ENCODE measurements around the gene PIK3AP1.
"Not testable (repeated sequence)": the region's sequence is repeated elsewhere in the genome, so short reads cannot be mapped to it uniquely, and the experiment has no call there.

PIK3AP1 gene

DNA sequence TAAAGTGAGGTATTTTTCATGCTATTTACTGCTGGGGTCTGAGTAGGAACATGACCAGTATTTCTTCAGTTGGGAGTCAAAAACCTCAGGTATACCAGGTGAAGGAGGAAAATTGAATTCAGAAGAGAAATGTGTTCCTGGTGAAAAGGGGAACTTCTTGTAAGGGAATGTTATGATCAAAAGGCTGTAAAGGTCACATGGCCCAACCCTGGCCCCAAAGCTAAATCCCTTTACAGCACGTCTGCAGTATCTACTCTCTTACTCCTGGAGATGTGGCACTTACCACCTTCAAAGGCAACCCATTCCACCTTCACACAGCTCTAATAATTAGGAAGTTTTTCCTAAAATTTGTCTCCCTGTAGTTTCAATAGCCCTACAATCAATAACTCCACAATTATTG, 15.2 kb downstream of the PIK3AP1 start:
- no peaks in the 10 kb centered on the region for H3K27me3 ChIP-seq (ENCODE audit: insufficient read depth, low read length)
- H3K4me3 ChIP-seq (ENCODE audit: low read length): no peak overlapping the region
- H3K36me3 ChIP-seq (ENCODE audit: insufficient read depth, low read depth, low read length): no peaks in the 10 kb centered on the region
- no peaks in the 10 kb centered on the region for H3K9me3 ChIP-seq (ENCODE audit: insufficient read depth, low read depth, low read length)
- no peak overlapping the region for H3K27ac ChIP-seq (ENCODE audit: low read length)
- H3K4me1 ChIP-seq (ENCODE audit: insufficient read depth, low read length): no peaks in the 10 kb centered on the region
- no peak overlapping the region for H3K9ac ChIP-seq (ENCODE audit: low read depth, low read length)

DNA sequence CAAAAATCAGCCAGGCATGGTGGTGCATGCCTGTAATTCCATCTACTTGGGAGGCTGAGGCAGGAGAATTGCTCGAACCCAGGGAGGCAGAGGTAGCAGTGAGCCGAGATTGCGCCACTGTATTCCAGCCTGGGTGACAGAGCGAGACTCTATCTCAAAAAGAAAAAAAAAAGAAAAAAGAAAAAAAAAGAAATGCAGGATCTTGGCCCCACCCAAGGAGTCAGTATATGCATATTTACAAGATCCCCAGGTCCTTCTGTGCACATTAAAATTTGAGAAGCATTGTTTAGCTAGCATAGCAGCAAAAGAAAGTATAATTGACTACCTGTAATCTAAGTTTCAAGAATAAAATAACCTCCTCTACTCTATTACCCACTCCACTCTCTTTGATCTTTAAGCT, 15.8 kb downstream of the PIK3AP1 start:
- no peaks in the 10 kb centered on the region for H3K4me1 ChIP-seq (ENCODE audit: insufficient read depth, low read length)
- no peak overlapping the region for H3K9ac ChIP-seq (ENCODE audit: low read depth, low read length)
- H3K9me3 ChIP-seq (ENCODE audit: insufficient read depth, low read depth, low read length): no peaks in the 10 kb centered on the region
- no peak overlapping the region for H3K27ac ChIP-seq (ENCODE audit: low read length)
- no peaks in the 10 kb centered on the region for H3K36me3 ChIP-seq (ENCODE audit: insufficient read depth, low read depth, low read length)
- no peaks in the 10 kb centered on the region for H3K27me3 ChIP-seq (ENCODE audit: insufficient read depth, low read length)
- no peak overlapping the region for H3K4me3 ChIP-seq (ENCODE audit: low read length)

DNA sequence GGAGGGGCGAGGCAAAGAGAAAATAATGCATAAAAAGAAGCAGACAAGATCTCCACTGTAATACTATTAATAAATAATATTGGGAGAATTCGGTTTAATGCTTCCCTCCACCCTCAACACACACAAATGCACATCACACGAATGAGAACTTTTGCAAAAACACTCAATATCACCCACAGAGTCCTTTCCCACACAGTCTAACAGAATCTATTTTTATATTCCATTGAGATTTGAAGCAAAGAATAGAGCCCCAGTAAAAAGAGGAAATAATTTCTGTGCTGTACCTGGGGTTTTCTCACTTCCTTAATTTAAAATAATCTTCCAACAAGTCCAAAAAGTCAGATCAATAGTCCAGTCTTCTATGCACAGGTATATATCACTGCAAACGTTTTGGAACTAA, 17.0 kb downstream of the PIK3AP1 start:
- Histone ChIP-seq H3K4me3 (ENCODE audit: low read length) (no peak overlapping the region), H3K9me3 (ENCODE audit: insufficient read depth, low read depth, low read length) (no peaks in the 10 kb centered on the region)

DNA sequence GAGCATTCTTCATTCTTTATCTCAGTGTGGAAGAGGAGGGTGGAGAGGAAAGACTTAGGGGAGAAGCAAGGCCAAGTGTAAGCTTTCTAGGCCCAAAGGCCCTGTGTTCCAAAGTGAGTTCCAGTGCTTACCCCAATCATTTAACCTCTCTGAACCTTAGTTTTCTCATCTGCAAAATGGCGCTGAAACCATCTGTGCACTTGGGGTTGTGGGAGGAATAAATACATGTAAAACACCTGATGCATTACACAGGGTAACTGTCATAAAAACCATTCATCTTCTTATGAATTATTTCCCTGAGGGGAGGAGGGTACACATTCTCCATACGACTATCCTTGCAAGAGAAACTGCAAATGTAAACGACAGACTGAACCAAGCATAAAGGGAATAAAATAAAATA, 19.0 kb downstream of the PIK3AP1 start:
- Histone ChIP-seq H3K36me3 (ENCODE audit: insufficient read depth, low read depth, low read length) (no peaks in the 10 kb centered on the region), H3K27ac (ENCODE audit: low read length) (no peak overlapping the region), H3K4me1 (ENCODE audit: insufficient read depth, low read length) (no peaks in the 10 kb centered on the region), H3K9ac (ENCODE audit: low read depth, low read length) (no peak overlapping the region), H3K27me3 (ENCODE audit: insufficient read depth, low read length) (no peaks in the 10 kb centered on the region), H3K4me3 (ENCODE audit: low read length) (no peak overlapping the region), H3K9me3 (ENCODE audit: insufficient read depth, low read depth, low read length) (no peaks in the 10 kb centered on the region)

More for the DNA sequence above, 17.0 kb downstream of the PIK3AP1 start:
- no peak overlapping the region for H3K27ac ChIP-seq (ENCODE audit: low read length)
- no peaks in the 10 kb centered on the region for H3K36me3 ChIP-seq (ENCODE audit: insufficient read depth, low read depth, low read length)
- H3K4me1 ChIP-seq (ENCODE audit: insufficient read depth, low read length): no peaks in the 10 kb centered on the region
- no peak overlapping the region for H3K9ac ChIP-seq (ENCODE audit: low read depth, low read length)
- H3K27me3 ChIP-seq (ENCODE audit: insufficient read depth, low read length): no peaks in the 10 kb centered on the region

DNA sequence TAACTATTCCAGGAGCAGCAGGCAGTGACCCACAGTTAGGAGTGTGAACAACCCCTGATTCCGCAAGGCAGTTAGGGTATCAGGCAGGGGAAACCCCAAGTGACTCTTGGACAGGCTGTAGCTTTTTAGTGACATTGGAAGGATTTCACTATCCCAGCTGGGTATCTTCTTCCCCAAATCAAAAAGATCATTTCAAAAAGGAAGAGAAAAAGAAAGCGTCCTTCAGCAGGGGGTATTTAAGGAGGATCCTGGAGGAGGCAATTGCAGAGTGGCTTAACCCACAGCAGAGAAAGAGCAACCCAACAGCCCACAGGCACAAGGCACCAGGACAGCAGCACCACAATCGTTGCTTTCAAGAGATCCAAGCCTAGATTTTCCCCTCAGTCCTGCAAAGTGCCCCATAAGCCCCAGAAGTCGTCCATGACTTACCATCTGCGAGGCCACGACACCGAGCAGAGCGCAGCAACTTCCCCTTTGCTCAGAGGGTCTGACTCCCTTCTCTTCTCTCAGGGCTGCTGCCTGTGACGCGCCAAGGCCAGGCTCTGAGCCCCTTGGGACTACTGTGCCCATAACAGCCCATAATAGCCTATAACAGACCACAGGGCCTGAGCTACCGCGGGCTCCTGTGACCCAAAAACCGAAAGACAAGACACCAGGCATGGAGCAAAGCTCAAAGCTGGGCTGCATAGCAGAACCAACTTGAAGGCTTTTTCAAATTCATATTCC, 19.8 kb downstream of the PIK3AP1 start:
- no peak overlapping the region for H3K4me3 ChIP-seq (ENCODE audit: low read length)
- no peaks in the 10 kb centered on the region for H3K27me3 ChIP-seq (ENCODE audit: insufficient read depth, low read length)
- no peaks in the 10 kb centered on the region for H3K9me3 ChIP-seq (ENCODE audit: insufficient read depth, low read depth, low read length)
- H3K4me1 ChIP-seq (ENCODE audit: insufficient read depth, low read length): no peaks in the 10 kb centered on the region
- no peak overlapping the region for H3K27ac ChIP-seq (ENCODE audit: low read length)
- no peak overlapping the region for H3K9ac ChIP-seq (ENCODE audit: low read depth, low read length)
- no peaks in the 10 kb centered on the region for H3K36me3 ChIP-seq (ENCODE audit: insufficient read depth, low read depth, low read length)

DNA sequence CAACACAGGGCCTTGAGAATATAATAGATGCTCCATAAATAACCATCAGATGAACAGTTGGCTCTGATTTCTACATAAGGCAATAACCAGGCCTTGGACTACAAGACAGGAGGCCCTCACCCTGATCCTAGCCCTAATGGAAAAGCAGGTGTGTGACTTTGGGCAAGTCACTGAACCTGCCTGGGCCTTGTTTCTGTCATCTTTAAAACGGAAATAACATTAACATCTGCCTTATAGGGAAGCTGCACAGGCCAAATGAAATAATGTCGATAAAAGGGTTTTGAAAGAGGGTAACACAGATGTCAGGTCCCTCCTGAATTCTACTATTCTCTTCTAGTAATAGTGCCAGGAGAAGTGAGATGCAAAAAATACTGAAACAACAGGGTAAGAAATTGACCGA, 20.7 kb downstream of the PIK3AP1 start:
- H3K27ac ChIP-seq (ENCODE audit: low read length): no peak overlapping the region
- no peak overlapping the region for H3K9ac ChIP-seq (ENCODE audit: low read depth, low read length)
- H3K4me3 ChIP-seq (ENCODE audit: low read length): no peak overlapping the region

DNA sequence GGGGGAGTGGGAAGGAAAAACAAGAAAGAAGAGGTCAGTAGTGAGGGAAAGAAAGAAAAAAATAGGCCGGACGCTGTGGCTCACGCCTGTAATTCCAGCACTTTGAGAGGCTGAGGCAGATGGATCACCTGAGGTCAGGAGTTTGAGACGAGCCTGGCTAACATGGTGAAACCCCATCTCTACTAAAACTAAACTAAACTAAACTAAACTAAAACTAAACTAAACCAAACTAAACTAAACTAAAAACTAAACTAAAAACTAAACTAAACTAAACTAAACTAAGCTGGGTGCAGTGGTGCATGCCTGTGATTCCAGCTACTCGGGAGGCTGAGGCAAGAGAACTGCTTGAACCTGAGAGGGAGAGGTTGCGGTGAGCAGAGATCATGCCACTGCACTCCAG, 22.0 kb downstream of the PIK3AP1 start:
- not testable (repeated sequence) for H3K9ac ChIP-seq (ENCODE audit: low read depth, low read length); H3K27me3 ChIP-seq (ENCODE audit: insufficient read depth, low read length); H3K27ac ChIP-seq (ENCODE audit: low read length); H3K4me3 ChIP-seq (ENCODE audit: low read length); H3K36me3 ChIP-seq (ENCODE audit: insufficient read depth, low read depth, low read length); H3K4me1 ChIP-seq (ENCODE audit: insufficient read depth, low read length); H3K9me3 ChIP-seq (ENCODE audit: insufficient read depth, low read depth, low read length)

More for the DNA sequence above, 20.7 kb downstream of the PIK3AP1 start:
- H3K4me1 ChIP-seq (ENCODE audit: insufficient read depth, low read length): no peaks in the 10 kb centered on the region
- no peaks in the 10 kb centered on the region for H3K9me3 ChIP-seq (ENCODE audit: insufficient read depth, low read depth, low read length)
- H3K36me3 ChIP-seq (ENCODE audit: insufficient read depth, low read depth, low read length): no peaks in the 10 kb centered on the region
- H3K27me3 ChIP-seq (ENCODE audit: insufficient read depth, low read length): no peaks in the 10 kb centered on the region

DNA sequence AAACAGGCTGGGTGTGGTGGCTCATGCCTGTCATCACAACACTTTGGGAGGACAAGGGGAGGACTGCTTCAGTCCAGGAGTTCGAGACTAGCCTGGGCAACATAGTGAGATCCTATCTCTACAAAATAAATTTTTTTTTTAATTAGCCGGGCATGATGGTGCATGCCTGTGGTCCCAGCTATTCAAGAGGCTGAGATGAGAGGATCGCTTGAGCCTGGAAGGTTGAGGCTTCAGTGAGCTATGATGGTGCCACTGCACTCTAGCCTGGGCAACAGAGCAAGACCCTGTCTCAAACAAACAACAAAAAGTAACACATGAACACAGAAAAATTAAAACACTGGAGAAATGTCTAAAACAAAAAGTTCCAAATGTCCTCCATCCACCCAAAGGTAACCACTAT, 22.9 kb downstream of the PIK3AP1 start:
- Histone ChIP-seq H3K9ac (ENCODE audit: low read depth, low read length) (no peak overlapping the region), H3K27me3 (ENCODE audit: insufficient read depth, low read length) (no peaks in the 10 kb centered on the region), H3K9me3 (ENCODE audit: insufficient read depth, low read depth, low read length) (no peaks in the 10 kb centered on the region), H3K27ac (ENCODE audit: low read length) (no peak overlapping the region), H3K36me3 (ENCODE audit: insufficient read depth, low read depth, low read length) (no peaks in the 10 kb centered on the region), H3K4me3 (ENCODE audit: low read length) (no peak overlapping the region), H3K4me1 (ENCODE audit: insufficient read depth, low read length) (no peaks in the 10 kb centered on the region)

DNA sequence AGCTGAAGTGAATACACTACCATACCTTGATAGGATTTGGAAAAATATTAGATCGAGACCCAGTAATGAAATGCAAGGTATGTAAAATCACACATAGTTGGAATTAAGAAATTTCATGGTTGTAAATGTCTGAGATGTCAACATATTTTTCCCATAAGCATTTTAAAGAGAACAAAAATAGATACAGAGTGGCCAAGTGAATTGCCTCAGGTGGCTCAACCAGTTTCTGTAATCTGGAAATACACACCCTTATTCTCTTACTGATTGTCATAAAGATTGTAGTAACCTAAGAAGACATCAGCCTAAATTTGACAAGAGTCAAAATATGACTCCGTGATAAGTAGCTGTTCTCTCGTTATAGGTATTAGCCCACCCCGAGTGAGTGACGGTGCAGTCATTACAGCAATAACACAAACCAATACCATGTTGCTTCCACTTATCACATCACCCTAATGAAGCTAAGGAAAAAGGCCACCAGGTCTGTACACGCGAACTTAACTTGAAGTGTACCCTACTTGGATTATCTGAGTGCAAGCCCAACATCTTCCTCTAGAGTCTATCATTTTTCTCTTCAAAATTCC, 23.4 kb downstream of the PIK3AP1 start:
- Histone ChIP-seq H3K9me3 (ENCODE audit: insufficient read depth, low read depth, low read length) (no peaks in the 10 kb centered on the region), H3K27ac (ENCODE audit: low read length) (no peak overlapping the region), H3K9ac (ENCODE audit: low read depth, low read length) (no peak overlapping the region), H3K36me3 (ENCODE audit: insufficient read depth, low read depth, low read length) (no peaks in the 10 kb centered on the region), H3K4me1 (ENCODE audit: insufficient read depth, low read length) (no peaks in the 10 kb centered on the region), H3K27me3 (ENCODE audit: insufficient read depth, low read length) (no peaks in the 10 kb centered on the region), H3K4me3 (ENCODE audit: low read length) (no peak overlapping the region)

DNA sequence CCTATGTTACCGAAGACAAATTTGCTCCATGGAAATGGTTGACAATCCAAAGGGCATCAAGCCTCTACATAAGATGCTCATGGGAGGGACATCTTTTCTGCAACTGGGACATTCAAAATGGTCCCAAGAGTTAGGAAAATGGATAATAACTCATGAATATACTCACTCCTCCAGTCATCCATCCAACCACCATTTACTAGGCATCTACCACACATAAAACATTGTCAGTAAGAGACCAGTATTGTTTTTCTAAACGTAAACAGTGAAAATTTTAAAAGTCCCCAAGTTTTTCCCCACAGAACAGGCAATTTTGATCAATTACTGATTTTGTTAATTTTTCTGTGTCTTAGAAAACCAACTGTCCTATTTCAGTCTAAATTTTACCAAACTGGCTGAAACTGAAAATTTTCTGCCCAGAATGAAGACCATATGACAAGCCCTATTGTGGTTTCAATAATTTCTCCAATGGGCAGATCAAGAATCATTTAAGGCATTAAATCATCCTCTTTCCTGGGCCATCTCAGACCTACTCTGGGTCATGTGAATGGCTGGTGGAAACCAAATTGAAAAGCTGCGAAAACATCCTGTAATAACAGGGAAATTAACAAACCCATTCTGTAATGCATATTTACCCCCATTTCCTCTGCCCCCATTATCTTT, 24.2 kb downstream of the PIK3AP1 start:
- Histone ChIP-seq H3K4me1 (ENCODE audit: insufficient read depth, low read length) (peaks cover 4% of the 10 kb centered on the region; the same call in 1 of the 2 replicates), H3K36me3 (ENCODE audit: insufficient read depth, low read depth, low read length) (no peaks in the 10 kb centered on the region), H3K4me3 (ENCODE audit: low read length) (no peak overlapping the region), H3K27me3 (ENCODE audit: insufficient read depth, low read length) (no peaks in the 10 kb centered on the region), H3K9me3 (ENCODE audit: insufficient read depth, low read depth, low read length) (no peaks in the 10 kb centered on the region), H3K27ac (ENCODE audit: low read length) (no peak overlapping the region), H3K9ac (ENCODE audit: low read depth, low read length) (no peak overlapping the region)

DNA sequence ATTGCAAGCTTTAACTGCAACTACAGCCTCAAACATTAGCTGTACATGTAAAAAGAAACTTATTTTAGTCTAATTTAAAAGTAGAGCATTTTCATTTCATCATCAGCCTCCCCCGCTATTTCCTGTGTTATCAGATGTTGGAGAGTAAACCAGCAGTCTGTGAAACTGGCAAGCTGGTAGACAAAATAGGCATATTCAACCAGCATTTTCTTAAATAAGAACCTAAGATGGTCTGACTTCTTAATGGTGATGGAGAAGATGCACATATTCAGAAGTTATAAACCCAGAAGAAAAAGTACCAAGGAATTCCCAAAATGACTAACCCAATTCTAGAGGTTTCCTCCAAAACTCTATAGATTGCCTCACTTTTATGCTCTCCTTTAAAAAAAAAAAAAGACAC, 24.9 kb downstream of the PIK3AP1 start:
- Histone ChIP-seq H3K27me3 (ENCODE audit: insufficient read depth, low read length) (no peaks in the 10 kb centered on the region), H3K4me3 (ENCODE audit: low read length) (no peak overlapping the region), H3K4me1 (ENCODE audit: insufficient read depth, low read length) (peaks cover 9% of the 10 kb centered on the region; the same call in 1 of the 2 replicates), H3K9me3 (ENCODE audit: insufficient read depth, low read depth, low read length) (no peaks in the 10 kb centered on the region), H3K36me3 (ENCODE audit: insufficient read depth, low read depth, low read length) (no peaks in the 10 kb centered on the region), H3K9ac (ENCODE audit: low read depth, low read length) (no peak overlapping the region), H3K27ac (ENCODE audit: low read length) (no peak overlapping the region)

DNA sequence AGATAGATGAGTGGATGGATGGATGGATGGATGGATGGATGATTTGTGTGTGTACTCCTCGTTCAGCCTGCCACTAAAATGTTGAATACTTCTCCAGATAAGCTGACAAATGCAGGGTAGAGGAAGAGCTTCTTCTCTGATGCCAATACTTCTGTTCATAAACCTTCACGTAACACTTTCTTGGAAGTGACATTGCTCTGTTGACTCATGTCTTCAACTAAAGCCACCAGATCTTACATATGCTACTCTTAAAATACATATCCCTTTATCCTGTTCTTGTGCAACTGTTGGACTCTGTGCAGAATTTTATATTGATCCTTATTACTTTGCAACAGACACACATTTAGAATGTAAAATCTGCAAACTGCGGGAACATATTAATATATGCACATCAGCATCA, 26.9 kb downstream of the PIK3AP1 start:
- no peak overlapping the region for H3K4me3 ChIP-seq (ENCODE audit: low read length)
- H3K36me3 ChIP-seq (ENCODE audit: insufficient read depth, low read depth, low read length): no peaks in the 10 kb centered on the region
- H3K4me1 ChIP-seq (ENCODE audit: insufficient read depth, low read length): peaks cover 9% of the 10 kb centered on the region; the same call in 1 of the 2 replicates
- H3K27me3 ChIP-seq (ENCODE audit: insufficient read depth, low read length): no peaks in the 10 kb centered on the region
- no peaks in the 10 kb centered on the region for H3K9me3 ChIP-seq (ENCODE audit: insufficient read depth, low read depth, low read length)
- no peak overlapping the region for H3K9ac ChIP-seq (ENCODE audit: low read depth, low read length)
- H3K27ac ChIP-seq (ENCODE audit: low read length): no peak overlapping the region

Data from iPS-20b (cell line).